Upper lobe of right lung (tissue), 1 donor: ENCODE data around the gene FMNL2. TPM values are rescaled to one million over a fixed set of nuclear protein-coding genes. Genes with fewer than 3 reads are reported as not detected.

ENCODE experiments used
- ATAC-seq: fragments of 200-7000 bp; cut with Tn5 transposase; one replicate; pipeline ENCODE4 v1.9.1; 2020; ENCODE audit warnings: mild to moderate bottlenecking, moderate library complexity
- DNase-seq: peaks from one replicate; pipeline ENCODE4 v3.0.0-alpha.2; 2020
- H3K27ac ChIP-seq: fragments of 200-600 bp; one replicate; pipeline ENCODE4 v1.8.0; 2022
- H3K27me3 ChIP-seq: fragments of 200-600 bp; one replicate; pipeline ENCODE4 v1.8.0; 2022; ENCODE audit warnings: mild to moderate bottlenecking
- H3K36me3 ChIP-seq: fragments of 200-600 bp; one replicate; pipeline ENCODE4 v1.8.0; 2022
- H3K4me1 ChIP-seq: fragments of 200-600 bp; one replicate; pipeline ENCODE4 v1.8.0; 2022
- H3K4me3 ChIP-seq: fragments of 200-600 bp; one replicate; pipeline ENCODE4 v1.8.0; 2022; ENCODE audit warnings: mild to moderate bottlenecking
- H3K9me3 ChIP-seq: fragments of 200-600 bp; one replicate; pipeline ENCODE4 v1.8.0; 2022
- intact Hi-C: fragments of 100-400 bp; cut with DNase I; formaldehyde crosslinking; loops from one replicate; pipeline ENCODE4 v1.11.0; 2022
- total RNA-seq: library from RNA; stranded (reverse); fragmentation: NEBNext Ultra II Directional; extraction: Animal tissue kit (Norgen Biotek cat#: 25700); gene quantifications from one replicate; pipeline ENCODE4 v1.2.1, GENCODE V29; 2021
- TF ChIP-seq, protein P1 (sequence below): fragments of 200-600 bp; IDR thresholded peaks from one replicate; pipeline ENCODE4 v1.8.0; 2022; ENCODE audit warnings: antibody characterized with exemption
- donor health status: DM: no; HTN: yes; CAD: no; lungs with severe emphysema.

The FMNL2 gene
- total RNA-seq, 1 donor from 2014 or later, result 69.5 TPM

- DNase-seq, result no peak
- Histone ChIP-seq H3K36me3 (no peaks in the 10 kb centered on the region), H3K27ac (no peak overlapping the region), H3K4me1 (peaks cover 21% of the 10 kb centered on the region), H3K4me3 (no peak overlapping the region), H3K27me3 (no peaks in the 10 kb centered on the region), H3K9me3 (no peaks in the 10 kb centered on the region)
- intact Hi-C loops, result no loop called here
- peak; percentile 34 for ATAC-seq
- TF ChIP-seq, protein P1, sequence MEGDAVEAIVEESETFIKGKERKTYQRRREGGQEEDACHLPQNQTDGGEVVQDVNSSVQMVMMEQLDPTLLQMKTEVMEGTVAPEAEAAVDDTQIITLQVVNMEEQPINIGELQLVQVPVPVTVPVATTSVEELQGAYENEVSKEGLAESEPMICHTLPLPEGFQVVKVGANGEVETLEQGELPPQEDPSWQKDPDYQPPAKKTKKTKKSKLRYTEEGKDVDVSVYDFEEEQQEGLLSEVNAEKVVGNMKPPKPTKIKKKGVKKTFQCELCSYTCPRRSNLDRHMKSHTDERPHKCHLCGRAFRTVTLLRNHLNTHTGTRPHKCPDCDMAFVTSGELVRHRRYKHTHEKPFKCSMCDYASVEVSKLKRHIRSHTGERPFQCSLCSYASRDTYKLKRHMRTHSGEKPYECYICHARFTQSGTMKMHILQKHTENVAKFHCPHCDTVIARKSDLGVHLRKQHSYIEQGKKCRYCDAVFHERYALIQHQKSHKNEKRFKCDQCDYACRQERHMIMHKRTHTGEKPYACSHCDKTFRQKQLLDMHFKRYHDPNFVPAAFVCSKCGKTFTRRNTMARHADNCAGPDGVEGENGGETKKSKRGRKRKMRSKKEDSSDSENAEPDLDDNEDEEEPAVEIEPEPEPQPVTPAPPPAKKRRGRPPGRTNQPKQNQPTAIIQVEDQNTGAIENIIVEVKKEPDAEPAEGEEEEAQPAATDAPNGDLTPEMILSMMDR, result no peak
These were observed 80.3 kb downstream of the FMNL2 start for GRCh38 chr2:152415231-152415642.

- TF ChIP-seq, protein P1, result no peak
- intact Hi-C loops, result no loop called here
- H3K9me3 ChIP-seq, result no peaks in the 10 kb centered on the region
- peaks cover 23% of the 10 kb centered on the region for H3K4me1 ChIP-seq
- no peak for ATAC-seq
- no peaks in the 10 kb centered on the region for H3K36me3 ChIP-seq
- H3K27ac ChIP-seq, result no peak overlapping the region
- H3K4me3 ChIP-seq, result no peak overlapping the region
- no peak for DNase-seq
- H3K27me3 ChIP-seq, result no peaks in the 10 kb centered on the region
These were observed 80.8 kb downstream of the FMNL2 start for GRCh38 chr2:152415796-152416195.

DNA sequence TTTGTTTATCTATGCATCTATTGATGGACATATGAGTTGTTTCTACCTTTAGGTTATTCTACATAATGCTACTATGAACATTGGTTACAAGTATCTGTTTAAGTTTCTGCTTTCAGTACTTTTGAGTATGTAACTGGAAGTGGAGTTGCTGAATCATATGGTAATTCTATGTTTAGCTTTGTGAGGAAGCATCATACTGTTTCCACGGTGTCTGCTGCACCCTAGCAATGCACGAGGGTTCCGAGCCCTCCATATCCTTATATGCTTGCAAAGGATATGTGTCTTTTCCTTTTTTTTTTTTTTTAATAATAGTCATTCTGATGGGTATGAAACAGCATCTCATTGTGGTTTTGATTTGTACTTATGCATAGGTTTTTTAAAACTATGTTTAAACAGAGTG, 83.7 kb downstream of the FMNL2 start:
- no peak for DNase-seq
- ATAC-seq, result peak; percentile 60
- H3K4me1 ChIP-seq, result peaks cover 33% of the 10 kb centered on the region
- no peaks in the 10 kb centered on the region for H3K27me3 ChIP-seq
- H3K9me3 ChIP-seq, result no peaks in the 10 kb centered on the region
- no peak overlapping the region for H3K27ac ChIP-seq
- H3K36me3 ChIP-seq, result no peaks in the 10 kb centered on the region
- intact Hi-C loops, result no loop called here
- H3K4me3 ChIP-seq, result no peak overlapping the region
- TF ChIP-seq, protein P1, result no peak

- H3K4me3 ChIP-seq, result no peak overlapping the region
- H3K27me3 ChIP-seq, result no peaks in the 10 kb centered on the region
- ATAC-seq (no peak), DNase-seq (no peak)
- H3K36me3 ChIP-seq, result no peaks in the 10 kb centered on the region
- intact Hi-C loops, result no loop called here
- peaks cover 33% of the 10 kb centered on the region for H3K4me1 ChIP-seq
- TF ChIP-seq, protein P1, result no peak
- H3K27ac ChIP-seq, result no peak overlapping the region
- H3K9me3 ChIP-seq, result no peaks in the 10 kb centered on the region
These were observed 85.0 kb downstream of the FMNL2 start for GRCh38 chr2:152419944-152420343.

DNA sequence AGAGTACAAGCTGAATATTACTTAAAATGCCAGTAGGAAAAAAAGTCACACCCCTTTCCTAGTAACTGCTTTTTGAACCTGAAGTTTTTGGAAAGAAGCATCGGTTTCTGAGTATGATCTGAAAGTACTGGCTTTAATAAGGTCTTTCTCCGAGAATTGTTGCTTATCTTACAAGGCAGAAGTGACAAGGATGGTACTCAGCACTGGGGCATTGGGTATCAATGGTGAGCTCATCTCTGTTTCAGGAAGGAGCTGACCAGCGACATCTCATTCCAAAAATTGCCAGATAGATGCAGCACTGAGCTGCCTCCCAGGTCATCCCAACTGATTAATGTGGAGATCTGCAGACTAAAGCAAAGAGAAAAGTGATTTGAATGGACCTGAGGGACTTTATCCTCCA, 85.4 kb downstream of the FMNL2 start:
- ATAC-seq, result no peak

More for the DNA sequence above, 85.4 kb downstream of the FMNL2 start:
- peaks cover 33% of the 10 kb centered on the region for H3K4me1 ChIP-seq
- H3K27ac ChIP-seq, result peak overlapping the region; percentile 64
- H3K36me3 ChIP-seq, result no peaks in the 10 kb centered on the region
- no peaks in the 10 kb centered on the region for H3K9me3 ChIP-seq
- no peak overlapping the region for H3K4me3 ChIP-seq
- no peaks in the 10 kb centered on the region for H3K27me3 ChIP-seq
- TF ChIP-seq, protein P1, result no peak
- intact Hi-C loops, result no loop called here
- no peak for DNase-seq
